DND-41 (cell line): ENCODE results near the gene FAM168A.

ENCODE experiments used
- CTCF ChIP-seq: IDR thresholded peaks from 2 replicates; pipeline ENCODE4 v1.5.1; 2012; ENCODE audit warnings: borderline replicate concordance, low read length, moderate library complexity, mild to moderate bottlenecking; ENCODE audit not compliant: poor library complexity, severe bottlenecking; ENCODE audit errors: extremely low read depth
- EZH2 ChIP-seq: IDR thresholded peaks from 3 replicates; pipeline ENCODE4 v1.6.1; 2012; ENCODE audit warnings: borderline replicate concordance, low read depth, mild to moderate bottlenecking, moderate library complexity, low read length, inconsistent platforms; ENCODE audit not compliant: severe bottlenecking

DNA sequence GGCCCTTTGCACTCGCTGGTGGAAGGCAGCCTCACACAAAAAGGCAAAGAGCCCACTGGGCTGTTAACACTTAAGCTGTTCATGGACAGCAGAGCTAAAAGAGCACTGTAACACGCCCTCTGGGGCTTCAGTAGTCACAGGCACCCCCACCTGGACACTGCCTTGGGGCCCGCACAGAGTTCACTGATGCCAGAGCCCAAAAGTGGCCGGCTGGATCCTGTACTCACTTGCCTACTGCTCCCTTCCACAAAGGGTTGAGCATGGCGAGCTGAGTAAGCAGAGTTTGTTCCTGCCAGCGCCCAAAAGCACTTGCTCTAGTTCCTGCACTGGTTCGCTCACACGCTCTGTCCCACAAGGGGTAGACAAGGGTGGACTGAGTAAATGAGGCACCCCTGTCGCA is 142.9 kb downstream of the FAM168A start:
- no peak for TF ChIP-seq EZH2
- no peak for TF ChIP-seq CTCF
